ENCODE data around the gene SH3BGRL.

Gene SH3BGRL

DNA sequence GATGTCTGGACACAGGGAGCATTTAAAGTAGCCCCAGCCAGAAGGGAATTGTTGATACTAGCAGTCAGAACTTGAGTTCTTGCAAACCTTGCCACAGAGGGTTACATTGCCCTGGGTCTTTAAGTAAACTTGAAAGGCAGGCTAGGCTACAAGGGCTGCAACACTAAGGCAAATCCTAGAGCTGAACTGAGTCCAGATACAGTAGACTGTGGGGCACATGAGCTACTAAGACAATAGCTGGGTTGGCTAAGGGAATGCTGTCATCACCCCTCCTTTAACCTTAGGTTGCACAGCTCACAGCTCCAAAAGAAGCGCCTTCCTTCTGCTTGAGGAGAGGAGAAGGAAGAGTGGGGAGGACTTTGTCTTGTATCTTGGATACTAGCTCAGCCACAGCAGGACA, 35.6 kb downstream of the SH3BGRL start:
- no peak for TF ChIP-seq GATA2 (IDR thresholded peaks at IDR 0.05; ENCODE audit: low read depth, low read length)

DNA sequence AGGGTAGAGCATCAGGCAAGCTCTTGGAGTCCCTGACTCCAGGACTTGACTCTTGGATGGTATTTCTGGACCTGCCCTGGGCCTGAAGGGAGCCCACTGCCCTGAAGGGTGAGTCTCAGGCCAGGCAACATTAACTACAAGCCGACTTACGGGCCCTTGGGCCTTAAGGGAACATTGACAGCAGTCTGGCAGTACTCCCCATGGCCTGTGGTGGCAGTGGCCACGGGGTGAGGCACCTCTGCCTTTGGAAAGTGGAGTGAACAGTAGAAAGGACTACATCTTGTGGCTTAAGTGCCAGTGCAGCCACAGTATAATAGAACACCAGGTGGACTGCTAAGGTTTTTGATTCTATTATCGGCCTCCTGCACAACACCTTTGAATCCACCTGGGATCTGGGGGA, 36.3 kb downstream of the SH3BGRL start:
- TF ChIP-seq GATA3 (IDR thresholded peaks at IDR 0.05; ENCODE audit: low read depth, low read length) (no peak), GATA2 (IDR thresholded peaks at IDR 0.05; ENCODE audit: low read depth, low read length) (no peak)

DNA sequence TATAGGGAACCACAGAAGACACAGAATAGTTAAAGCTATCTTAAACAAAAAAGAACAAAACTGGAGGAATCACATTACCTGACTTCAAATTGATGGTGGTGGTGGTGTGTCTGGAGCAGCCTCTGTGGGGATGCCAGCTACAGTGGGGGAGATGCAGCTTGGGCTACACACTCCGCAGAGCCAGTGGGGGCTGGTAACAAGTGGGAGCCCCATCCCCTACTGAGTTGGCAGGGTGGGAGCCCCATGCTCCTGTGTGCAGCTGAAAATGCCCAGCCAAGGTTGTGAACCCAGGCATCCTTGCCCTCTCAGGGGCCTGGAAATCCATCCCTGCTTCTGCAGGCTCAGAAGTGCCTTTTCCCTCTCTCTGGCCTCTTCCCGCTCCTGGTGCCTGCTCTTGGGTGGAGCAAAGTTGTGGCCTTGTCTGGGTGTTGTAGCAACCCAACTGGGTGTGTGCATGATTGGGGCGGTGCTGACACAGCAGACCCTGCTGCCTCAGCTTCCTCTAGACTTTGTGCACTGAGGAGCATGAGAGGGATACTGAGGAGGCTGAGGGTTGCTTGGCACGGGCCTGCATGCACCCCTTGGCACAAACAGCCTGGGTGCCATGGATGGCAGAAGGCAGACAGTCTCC, 38.9 kb downstream of the SH3BGRL start:
- no peak for TF ChIP-seq GATA2 (IDR thresholded peaks at IDR 0.05; ENCODE audit: low read depth, low read length)
- no peak for TF ChIP-seq GATA3 (IDR thresholded peaks at IDR 0.05; ENCODE audit: low read depth, low read length)

DNA sequence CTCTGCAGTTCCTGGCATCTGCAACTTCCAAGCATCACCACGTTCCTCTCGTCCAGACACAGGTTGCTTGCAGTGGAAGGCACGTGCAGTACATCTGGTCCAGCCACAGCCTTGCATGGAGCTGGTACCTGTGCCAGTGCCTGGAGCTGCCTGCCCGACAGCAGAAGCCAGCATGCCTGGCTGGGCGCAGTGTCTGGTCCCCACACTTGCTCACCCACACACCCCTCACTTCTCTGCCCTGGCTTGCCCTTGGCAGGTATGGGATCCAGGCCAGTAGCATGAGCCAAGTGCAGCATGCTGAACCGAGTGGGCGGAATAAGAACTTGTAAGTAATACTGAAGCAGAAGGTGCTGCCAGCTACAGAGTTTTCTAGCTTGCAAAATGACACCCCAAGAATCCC, 39.9 kb downstream of the SH3BGRL start:
- TF ChIP-seq GATA3 (IDR thresholded peaks at IDR 0.05; ENCODE audit: low read depth, low read length), result no peak
- no peak for TF ChIP-seq GATA2 (IDR thresholded peaks at IDR 0.05; ENCODE audit: low read depth, low read length)

DNA sequence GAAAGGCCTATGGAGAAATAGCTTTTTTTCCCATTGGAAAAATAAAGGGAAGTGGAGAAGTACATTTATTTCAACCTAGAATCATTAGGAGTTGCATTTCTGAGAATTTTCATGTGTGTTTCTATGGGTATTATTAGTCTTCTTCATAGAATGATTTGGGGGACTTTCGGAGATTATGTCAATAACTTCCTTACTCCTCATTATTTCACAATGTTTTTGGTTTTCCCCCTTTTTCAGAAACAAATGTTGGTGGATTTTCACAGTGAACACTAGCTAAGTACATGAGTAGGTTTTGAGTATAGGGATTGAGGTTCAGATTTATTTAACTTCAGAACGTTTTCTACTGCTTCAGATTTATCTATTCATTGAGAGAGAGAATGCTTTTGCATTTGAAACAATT, 54.0 kb downstream of the SH3BGRL start:
- TF ChIP-seq GATA2 (IDR thresholded peaks at IDR 0.05; ENCODE audit: low read depth, low read length) (no peak), GATA3 (IDR thresholded peaks at IDR 0.05; ENCODE audit: low read depth, low read length) (no peak)

DNA sequence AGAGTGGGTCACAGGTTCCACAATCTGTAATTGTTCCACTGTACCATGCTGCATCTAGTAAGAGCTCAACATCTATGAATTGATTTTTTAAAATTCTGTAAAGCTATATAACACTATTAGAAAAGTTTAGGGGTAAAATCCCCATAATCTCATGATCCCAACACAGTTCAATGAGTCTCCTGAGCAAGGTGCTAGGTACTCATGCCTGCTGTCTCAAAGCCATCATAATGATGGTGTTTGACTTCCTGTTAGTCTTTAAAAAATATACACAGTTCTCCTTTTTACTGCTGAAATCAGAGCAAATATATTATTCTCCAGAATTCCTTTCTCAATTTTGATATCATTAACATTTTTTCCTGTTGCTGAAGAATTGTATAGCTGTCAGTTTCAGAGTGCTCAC, 55.9 kb downstream of the SH3BGRL start:
- TF ChIP-seq GATA3 (IDR thresholded peaks at IDR 0.05; ENCODE audit: low read depth, low read length), result no peak
- no peak for TF ChIP-seq GATA2 (IDR thresholded peaks at IDR 0.05; ENCODE audit: low read depth, low read length)

DNA sequence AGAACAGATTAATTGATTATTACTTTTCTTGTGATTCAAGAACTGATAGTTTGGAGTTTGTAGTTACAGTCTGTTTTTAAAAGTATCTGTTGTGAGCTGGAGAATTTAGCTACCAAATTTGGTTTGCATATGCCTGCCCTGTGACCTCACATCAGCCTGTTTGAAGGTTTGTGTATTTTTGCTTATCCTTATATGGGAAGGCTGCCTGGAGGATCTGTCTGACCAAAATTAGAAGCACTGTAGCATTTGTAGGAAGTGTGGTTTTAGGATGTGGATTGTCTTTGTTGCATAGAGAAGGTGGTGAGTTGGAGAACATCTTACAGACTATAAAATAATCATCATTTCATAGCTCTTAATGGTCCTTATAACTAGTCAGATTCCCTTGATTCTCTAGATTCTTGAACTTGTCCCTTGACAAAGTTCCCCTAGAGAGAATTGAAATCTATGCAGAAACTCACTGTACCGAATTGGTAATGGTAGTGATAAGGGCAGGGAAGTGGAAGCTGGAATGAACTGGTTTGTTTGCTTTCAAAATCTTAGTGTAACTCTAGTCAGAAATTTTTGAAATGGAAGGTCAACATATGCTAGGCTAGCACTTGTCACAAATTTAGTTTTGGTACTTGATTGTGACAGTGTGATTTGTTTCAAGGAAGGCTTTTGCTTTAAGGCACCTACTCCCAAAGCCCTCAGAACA, 57.3 kb downstream of the SH3BGRL start:
- no peak for TF ChIP-seq GATA3 (IDR thresholded peaks at IDR 0.05; ENCODE audit: low read depth, low read length)
- no peak for TF ChIP-seq GATA2 (IDR thresholded peaks at IDR 0.05; ENCODE audit: low read depth, low read length)

DNA sequence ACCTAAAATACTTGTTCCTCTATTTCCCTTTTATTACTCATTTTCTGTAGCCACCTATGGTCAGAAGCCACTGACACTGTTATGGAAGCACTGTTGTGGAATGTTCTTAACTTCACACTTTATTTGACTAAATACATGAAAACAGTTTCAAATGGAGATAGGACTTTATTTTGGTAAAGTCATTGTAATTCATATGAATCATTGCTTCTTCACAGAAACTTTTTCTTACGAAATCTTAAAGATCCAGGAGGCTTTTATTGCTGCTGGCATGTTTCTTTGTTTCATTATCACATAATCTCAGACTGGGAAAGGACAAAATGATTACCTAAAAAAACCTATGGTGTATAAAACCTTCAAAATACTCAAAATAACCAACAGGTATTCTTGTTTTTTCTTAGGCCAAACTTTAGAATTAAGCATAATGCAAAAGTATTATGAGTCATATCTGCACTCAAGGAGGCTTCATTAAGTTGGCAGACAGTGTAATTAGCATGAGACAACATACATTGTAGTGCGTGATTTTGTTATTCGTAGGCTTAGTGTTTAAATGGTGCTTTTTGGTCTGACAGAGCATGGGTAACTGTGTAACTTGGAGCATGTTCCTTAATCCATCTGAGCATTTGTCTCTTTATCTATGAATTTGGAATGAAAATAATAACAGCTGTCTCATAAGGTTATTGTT, 58.0 kb downstream of the SH3BGRL start:
- TF ChIP-seq GATA3 (IDR thresholded peaks at IDR 0.05; ENCODE audit: low read depth, low read length) (no peak), GATA2 (IDR thresholded peaks at IDR 0.05; ENCODE audit: low read depth, low read length) (no peak)

DNA sequence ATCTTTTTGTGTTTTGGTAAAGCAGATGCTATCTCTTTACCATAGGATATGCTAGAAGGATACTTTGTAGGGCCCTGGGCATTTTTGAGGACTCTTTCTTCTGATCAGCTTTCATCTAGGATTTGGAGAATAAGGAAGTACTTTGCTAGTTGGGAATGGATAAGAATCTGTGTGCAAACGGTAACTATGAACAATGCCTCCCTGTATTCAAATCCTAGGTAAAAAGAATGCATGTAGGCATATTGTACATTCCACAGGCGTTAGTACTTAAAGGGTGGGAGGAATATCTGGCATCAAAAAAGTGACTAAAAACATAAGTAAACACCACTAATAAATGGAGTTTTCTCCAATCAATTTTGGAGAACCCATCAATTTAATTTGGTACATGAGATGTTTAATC, 59.7 kb downstream of the SH3BGRL start:
- no peak for TF ChIP-seq GATA2 (IDR thresholded peaks at IDR 0.05; ENCODE audit: low read depth, low read length)
- TF ChIP-seq GATA3 (IDR thresholded peaks at IDR 0.05; ENCODE audit: low read depth, low read length), result no peak

DNA sequence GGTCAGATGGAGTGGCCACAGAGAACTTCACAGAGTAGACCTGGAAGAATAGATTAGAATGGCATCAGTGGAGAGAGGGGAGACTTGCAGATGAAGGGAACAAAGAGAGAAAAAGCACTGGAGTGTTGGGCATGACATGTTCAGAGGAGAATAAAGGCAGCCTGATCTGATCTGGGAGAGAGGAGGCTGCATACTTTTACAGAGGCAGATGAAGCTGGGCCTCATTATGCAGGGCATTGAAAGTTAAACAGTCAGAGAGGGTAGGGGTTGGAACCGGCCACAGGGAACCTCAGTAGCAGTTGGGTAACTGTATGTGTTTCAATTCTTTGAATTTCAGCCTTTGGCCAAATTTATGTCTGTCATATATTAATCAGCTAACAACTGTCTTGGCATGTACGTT, 61.2 kb downstream of the SH3BGRL start:
- TF ChIP-seq GATA3 (IDR thresholded peaks at IDR 0.05; ENCODE audit: low read depth, low read length) (no peak), GATA2 (IDR thresholded peaks at IDR 0.05; ENCODE audit: low read depth, low read length) (no peak)

DNA sequence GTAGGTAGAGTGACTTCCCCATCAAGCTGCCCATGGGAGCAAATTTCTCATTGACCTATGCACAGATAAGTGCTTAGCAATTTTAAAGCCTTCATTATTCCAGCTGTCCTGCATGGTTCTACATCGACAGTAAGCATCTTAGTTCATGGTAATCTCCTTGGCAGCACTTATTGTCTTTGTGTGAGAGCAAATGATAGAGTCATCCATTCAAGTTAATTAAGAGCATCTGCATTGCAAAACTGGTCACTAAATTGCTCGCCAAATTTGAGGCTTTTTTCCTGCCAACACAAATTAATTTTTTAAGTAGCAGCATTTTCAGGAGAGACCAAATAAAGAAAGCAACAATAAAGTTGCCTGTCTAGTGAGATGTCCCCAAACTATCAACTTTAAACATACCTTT, 76.7 kb downstream of the SH3BGRL start:
- no peak for TF ChIP-seq GATA3 (IDR thresholded peaks at IDR 0.05; ENCODE audit: low read depth, low read length)
- TF ChIP-seq GATA2 (IDR thresholded peaks at IDR 0.05; ENCODE audit: low read depth, low read length), result no peak

DNA sequence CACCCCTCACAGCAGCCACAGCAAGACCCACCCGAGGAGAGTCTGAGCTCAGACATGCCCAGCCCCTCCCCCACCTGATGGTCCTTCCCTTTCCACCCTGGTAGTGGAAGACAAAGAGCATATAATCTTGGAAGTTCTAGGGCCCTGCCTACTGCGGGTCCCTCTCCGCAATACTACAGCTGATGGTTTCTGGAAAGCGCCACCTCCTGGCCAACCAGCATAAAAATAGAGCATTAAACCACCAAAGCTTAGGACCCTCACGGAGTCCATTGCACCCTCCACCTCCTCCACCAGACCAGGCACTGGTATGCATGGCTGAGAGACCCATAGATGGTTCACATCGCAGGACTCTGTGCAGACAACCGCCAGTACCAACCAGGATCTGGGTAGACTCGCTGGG, 78.2 kb downstream of the SH3BGRL start:
- TF ChIP-seq GATA3 (IDR thresholded peaks at IDR 0.05; ENCODE audit: low read depth, low read length) (no peak), GATA2 (IDR thresholded peaks at IDR 0.05; ENCODE audit: low read depth, low read length) (no peak)

DNA sequence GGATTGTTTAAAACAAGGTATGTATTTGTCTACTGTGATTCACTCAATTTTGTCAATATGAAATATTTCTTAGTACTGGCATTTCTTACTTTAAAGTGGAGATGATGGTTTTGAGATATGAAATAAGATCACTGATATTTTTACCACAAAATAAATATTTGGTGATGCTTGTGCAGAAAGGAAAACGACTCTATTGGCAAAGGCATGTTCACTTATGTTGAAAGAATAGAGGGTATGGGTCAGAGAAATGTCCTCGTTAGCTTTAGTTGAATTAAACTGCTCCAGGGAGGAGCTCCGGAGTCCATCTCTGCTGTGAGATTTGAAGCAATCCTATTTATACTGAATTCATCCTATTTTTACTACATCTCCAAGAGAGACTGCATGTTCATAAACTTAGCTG, 84.2 kb downstream of the SH3BGRL start:
- TF ChIP-seq GATA2 (IDR thresholded peaks at IDR 0.05; ENCODE audit: low read depth, low read length) (no peak), GATA3 (IDR thresholded peaks at IDR 0.05; ENCODE audit: low read depth, low read length) (no peak)

DNA sequence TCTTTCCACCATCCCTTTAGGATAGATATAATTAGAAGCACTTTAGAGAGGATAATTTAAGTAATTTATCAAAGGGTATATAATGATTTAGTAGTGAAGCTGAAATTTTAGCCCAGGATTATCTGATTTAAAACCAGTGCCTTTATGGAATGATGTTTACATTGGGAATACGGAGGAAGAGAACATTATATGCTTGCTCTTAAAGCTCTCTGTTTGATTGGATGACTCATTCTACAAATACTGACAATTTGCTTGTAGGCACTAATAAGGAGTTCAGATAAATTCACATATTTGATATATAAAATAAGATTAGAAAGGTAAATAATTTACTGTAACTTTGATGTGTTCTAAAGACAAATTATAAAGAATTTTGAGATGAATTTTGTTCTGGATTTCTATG, 84.7 kb downstream of the SH3BGRL start:
- TF ChIP-seq GATA2 (IDR thresholded peaks at IDR 0.05; ENCODE audit: low read depth, low read length) (no peak), GATA3 (IDR thresholded peaks at IDR 0.05; ENCODE audit: low read depth, low read length) (no peak)

DNA sequence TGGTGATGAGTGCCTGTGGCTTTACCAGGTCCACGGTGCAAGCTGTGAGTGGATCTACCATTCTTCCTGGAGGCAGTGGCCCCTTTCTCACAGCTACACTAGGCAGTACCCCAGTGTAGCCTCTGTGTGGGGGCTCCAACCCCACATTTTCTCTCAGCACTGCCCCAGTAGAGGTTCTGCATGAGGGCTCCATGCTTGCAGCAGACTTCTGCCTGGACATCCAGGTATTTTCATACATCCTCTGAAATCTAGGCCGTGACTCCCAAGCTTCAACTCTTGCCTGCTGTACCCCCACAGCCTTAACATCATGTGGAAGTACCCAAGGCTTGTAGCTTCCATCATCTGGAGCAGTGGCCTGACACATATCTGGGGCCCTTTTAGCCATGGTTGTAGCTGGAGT, 90.1 kb downstream of the SH3BGRL start:
- TF ChIP-seq GATA3 (IDR thresholded peaks at IDR 0.05; ENCODE audit: low read depth, low read length) (no peak), GATA2 (IDR thresholded peaks at IDR 0.05; ENCODE audit: low read depth, low read length) (no peak)
